CD4-positive, alpha-beta memory T cell (primary cell): ENCODE measurements around the gene ZNF778. TPM values are rescaled to one million over a fixed set of nuclear protein-coding genes. Genes with fewer than 3 reads are reported as not detected.

Experiments used
- polyA plus RNA-seq, 2 donors: library from polyadenylated mRNA; unstranded; fragments of 300-500 nt; fragmentation: Illumina TruSeq; gene quantifications; one replicate each; pipeline ENCODE4 v1.2.3, GENCODE V29; 2021
- total RNA-seq, 2 experiments: library from RNA; stranded (reverse); gene quantifications; one replicate each; pipeline ENCODE4 v1.2.3, GENCODE V29; 2021

The ZNF778 gene
- total and polyA plus RNA-seq, 4 experiments from 2014 or later: 1.0 to 15.9 (median 8.8) TPM

Other genes starting within 250 kb of the ZNF778 start
- gene CBFA2T3, start 240.5 kb upstream of the ZNF778 start, total RNA-seq: under 1 TPM in 1 of 2 experiments, not detected in 1; 0.11 TPM
- under 1 TPM in 1 of 2 donors, not detected in 1; 0.14 TPM for gene CBFA2T3, start 240.5 kb upstream of the ZNF778 start, polyA plus RNA-seq
- 10 to 100 TPM; 65.3 to 71.2 TPM for gene ACSF3, start 123.9 kb upstream of the ZNF778 start, total RNA-seq
- gene ACSF3, start 123.9 kb upstream of the ZNF778 start, polyA plus RNA-seq: 10 to 100 TPM; 30.4 to 34.6 TPM
- not detected for gene CDH15, start 46.0 kb upstream of the ZNF778 start, total RNA-seq
- gene CDH15, start 46.0 kb upstream of the ZNF778 start, polyA plus RNA-seq: not detected
- under 1 TPM in 1 of 2 experiments, not detected in 1; 0.44 TPM for gene SLC22A31, start 17.2 kb upstream of the ZNF778 start, total RNA-seq
- gene SLC22A31, start 17.2 kb upstream of the ZNF778 start, polyA plus RNA-seq: under 1 TPM; 0.32 to 0.48 TPM